CD14-positive monocyte (primary cell): ENCODE results near the gene EXOC6B. TPM values are rescaled to one million over a fixed set of nuclear protein-coding genes. Genes with fewer than 3 reads are reported as not detected.

Experiments
- DNase-seq, 3 donors: peaks; one replicate each; pipeline ENCODE4 v3.0.0-alpha.2; 2011 to 2022
- H2AFZ ChIP-seq: 2 replicates; pipeline ENCODE4 v1.6.0; 2012; ENCODE audit warnings: mild to moderate bottlenecking, low read depth, low read length, inconsistent platforms; ENCODE audit not compliant: insufficient read depth, poor library complexity, severe bottlenecking
- H3K27ac ChIP-seq, 2 donors: 1 replicate in 1 of 2; 2 replicates in 1 of 2; pipeline ENCODE4 v1.5.1; 2012 to 2013; ENCODE audit warnings: low read length in 2 of 2, control low read depth in 1 of 2, inconsistent platforms in 1 of 2, low read depth in 1 of 2, mild to moderate bottlenecking in 1 of 2
- H3K27me3 ChIP-seq, 2 donors: one replicate each; pipeline versions ENCODE4 v1.6.0 to v1.6.1; 2011 to 2013; ENCODE audit warnings: low read length in 2 of 2; ENCODE audit not compliant: control insufficient read depth in 2 of 2, insufficient read depth in 2 of 2
- H3K36me3 ChIP-seq, 2 donors: replicated peaks in 1 of 2; 1 replicate in 1 of 2; 2 replicates in 1 of 2; pipeline versions ENCODE4 v1.5.1 to v1.6.1; 2012 to 2013; ENCODE audit warnings: low read length in 2 of 2, control low read depth in 1 of 2, inconsistent platforms in 1 of 2, mild to moderate bottlenecking in 1 of 2; ENCODE audit not compliant: insufficient read depth in 2 of 2, control insufficient read depth in 1 of 2
- H3K4me1 ChIP-seq, 2 donors: 1 replicate in 1 of 2; 2 replicates in 1 of 2; pipeline versions ENCODE4 v1.5.1 to v1.6.1; 2012 to 2013; ENCODE audit warnings: low read length in 2 of 2, control low read depth in 1 of 2, inconsistent platforms in 1 of 2, mild to moderate bottlenecking in 1 of 2, moderate library complexity in 1 of 2; ENCODE audit not compliant: insufficient read depth in 2 of 2, control insufficient read depth in 1 of 2
- H3K4me2 ChIP-seq: replicated peaks from 2 replicates; pipeline ENCODE3; 2012; ENCODE audit warnings: low read length, moderate library complexity, mild to moderate bottlenecking; ENCODE audit not compliant: poor library complexity, severe bottlenecking; ENCODE audit errors: extremely low read depth
- H3K4me3 ChIP-seq, 3 experiments: fragments of 200-600 bp in 1 of 3; sonication (generic) in 1 of 3; replicated peaks in 1 of 3; 1 replicate in 2 of 3; 2 replicates in 1 of 3; pipeline ENCODE4 v1.5.1; 2011 to 2013; ENCODE audit warnings: low read length in 3 of 3, mild to moderate bottlenecking in 3 of 3, control low read depth in 2 of 3, low read depth in 2 of 3, inconsistent platforms in 1 of 3, moderate library complexity in 1 of 3
- H3K79me2 ChIP-seq: 2 replicates; pipeline ENCODE4 v1.6.0; 2012; ENCODE audit warnings: mild to moderate bottlenecking, control low read depth, inconsistent platforms, low read length, moderate library complexity; ENCODE audit not compliant: insufficient read depth
- H3K9ac ChIP-seq: 2 replicates; pipeline ENCODE4 v1.6.0; 2017; ENCODE audit warnings: low read length, mild to moderate bottlenecking; ENCODE audit not compliant: insufficient read depth, poor library complexity, severe bottlenecking
- H3K9me3 ChIP-seq, 2 donors: replicated peaks in 1 of 2; 1 replicate in 1 of 2; 2 replicates in 1 of 2; pipeline versions ENCODE4 v1.5.1 to v1.6.1; 2012 to 2013; ENCODE audit warnings: low read length in 2 of 2, control low read depth in 1 of 2; ENCODE audit not compliant: control insufficient read depth in 1 of 2, insufficient read depth in 1 of 2
- H4K20me1 ChIP-seq: 2 replicates; pipeline ENCODE4 v1.6.0; 2012; ENCODE audit warnings: mild to moderate bottlenecking, low read length, control low read depth, moderate library complexity; ENCODE audit not compliant: insufficient read depth
- H3K27ac Mint-ChIP-seq, 7 donors: one replicate each; pipeline ENCODE4 v1.8.0; 2020; ENCODE audit warnings: mild to moderate bottlenecking in 7 of 7, mixed read lengths in 7 of 7, moderate library complexity in 6 of 7, inconsistent platforms in 2 of 7
- H3K27me3 Mint-ChIP-seq, 3 donors: one replicate each; pipeline ENCODE4 v1.8.0; 2021 to 2022; ENCODE audit warnings: low read depth in 3 of 3, mild to moderate bottlenecking in 3 of 3, mixed read lengths in 3 of 3, moderate library complexity in 3 of 3, inconsistent platforms in 1 of 3
- H3K36me3 Mint-ChIP-seq, 2 donors: one replicate each; pipeline ENCODE4 v1.8.0; 2020; ENCODE audit warnings: mixed read lengths in 2 of 2, inconsistent platforms in 1 of 2, mild to moderate bottlenecking in 1 of 2
- H3K4me1 Mint-ChIP-seq: one replicate; pipeline ENCODE4 v1.8.0; 2020; ENCODE audit warnings: mild to moderate bottlenecking, mixed read lengths
- H3K4me3 Mint-ChIP-seq, 2 donors: one replicate each; pipeline ENCODE4 v1.8.0; 2020; ENCODE audit warnings: mild to moderate bottlenecking in 2 of 2, mixed read lengths in 2 of 2, moderate library complexity in 1 of 2
- H3K9me3 Mint-ChIP-seq, 7 donors: one replicate each; pipeline ENCODE4 v1.8.0; 2020 to 2022; ENCODE audit warnings: mixed read lengths in 7 of 7, mild to moderate bottlenecking in 6 of 7, moderate library complexity in 6 of 7, inconsistent platforms in 2 of 7
- CTCF ChIP-seq: fragments of 200-600 bp; IDR thresholded peaks from one replicate; pipeline ENCODE4 v1.8.0; 2022; ENCODE audit warnings: antibody characterized with exemption, mild to moderate bottlenecking
- WGBS: methylation state at CpG from one replicate; pipeline ENCODE4 v1.1.5; 2013; ENCODE audit warnings: missing lambda C conversion rate; ENCODE audit not compliant: insufficient coverage; 5-methylcytosine and 5-hydroxymethylcytosine counted together
- intact Hi-C, 2 donors: fragments of 100-400 bp; cut with micrococcal nuclease; formaldehyde crosslinking; loops; one replicate each; pipeline versions ENCODE4 v1.15.0 to v1.15.1; 2023
- polyA plus RNA-seq, 3 donors: library from polyadenylated mRNA; depleted of rRNA in 1 of 3; unstranded in 2 of 3; stranded (reverse) in 1 of 3; fragments of 300-500 nt in 2 of 3; fragments of >200 nt in 1 of 3; fragmentation: Illumina TruSeq in 2 of 3; gene quantifications; 1 replicate in 2 of 3; 2 replicates in 1 of 3; pipeline ENCODE4 v1.2.3, GENCODE V29; 2012 to 2021

The EXOC6B gene
- polyA plus RNA-seq, 3 donors: 1.8 to 2.8 (median 2.1) TPM

GRCh38 chr2:72800492-72800891 is 25.3 kb downstream of the EXOC6B start:
- H3K79me2 ChIP-seq: no peaks in the 10 kb centered on the region
- H3K4me1 Mint-ChIP-seq: peaks cover 5% of the 10 kb centered on the region
- H3K9me3 ChIP-seq: no peaks in the 10 kb centered on the region
- no peaks in the 10 kb centered on the region for H3K27me3 ChIP-seq
- H3K9ac ChIP-seq: no peak overlapping the region
- no peaks in the 10 kb centered on the region for H3K36me3 ChIP-seq
- TF ChIP-seq CTCF: no peak
- H3K4me2 ChIP-seq: no peak overlapping the region
- H3K4me1 ChIP-seq: peaks cover 4% of the 10 kb centered on the region in 2 donors
- H2AFZ ChIP-seq: no peak overlapping the region
- H3K36me3 Mint-ChIP-seq: no peaks in the 10 kb centered on the region
- DNase-seq: no peak
- intact Hi-C loops: no loop called here
- H3K4me3 ChIP-seq: no peak overlapping the region
- no peaks in the 10 kb centered on the region for H3K9me3 Mint-ChIP-seq
- H4K20me1 ChIP-seq: no peaks in the 10 kb centered on the region
- no peak overlapping the region for H3K4me3 Mint-ChIP-seq
- no peak overlapping the region for H3K27ac Mint-ChIP-seq
- H3K27ac ChIP-seq: no peak overlapping the region
- WGBS: no CpG with 5 or more reads among the region's 2 CpGs
- H3K27me3 Mint-ChIP-seq: peaks cover 0 to 4% (median 0%) of the 10 kb centered on the region in 3 donors

GRCh38 chr2:72797740-72798139 is 28.1 kb downstream of the EXOC6B start:
- no peak for TF ChIP-seq CTCF
- no peaks in the 10 kb centered on the region for H3K36me3 Mint-ChIP-seq
- WGBS: no CpG with 5 or more reads among the region's 4 CpGs
- Histone ChIP-seq H3K79me2 (no peaks in the 10 kb centered on the region), H4K20me1 (no peaks in the 10 kb centered on the region), H3K4me1 (peaks cover 9 to 11% of the 10 kb centered on the region in 2 donors), H3K4me3 (no peak overlapping the region), H3K9ac (no peak overlapping the region), H2AFZ (no peak overlapping the region), H3K27ac (no peak overlapping the region), H3K27me3 (no peaks in the 10 kb centered on the region), H3K9me3 (no peaks in the 10 kb centered on the region), H3K36me3 (no peaks in the 10 kb centered on the region), H3K4me2 (no peak overlapping the region)
- intact Hi-C loops: no loop called here
- peak overlapping the region in 2 of 7 donors; percentile 27 to 30 for H3K27ac Mint-ChIP-seq
- peaks cover 0 to 4% (median 0%) of the 10 kb centered on the region in 3 donors for H3K27me3 Mint-ChIP-seq
- no peaks in the 10 kb centered on the region for H3K9me3 Mint-ChIP-seq
- DNase-seq: peak in 1 of 3 donors; percentile 12
- peaks cover 15% of the 10 kb centered on the region for H3K4me1 Mint-ChIP-seq
- no peak overlapping the region for H3K4me3 Mint-ChIP-seq
